Gastroesophageal sphincter (tissue), 4 donors: ENCODE data around the gene TSPAN11. TPM values are rescaled to one million over a fixed set of nuclear protein-coding genes. Genes with fewer than 3 reads are reported as not detected.
"Not testable (repeated sequence)": the region's sequence is repeated elsewhere in the genome, so short reads cannot be mapped to it uniquely, and the experiment has no call there.

ENCODE experiments used
- ATAC-seq: fragments of 150-250 bp; one replicate; pipeline ENCODE4 v1.9.1; 2016; ENCODE audit warnings: mild to moderate bottlenecking, moderate library complexity
- H3K27ac ChIP-seq, 4 donors: fragments of 200-600 bp; sonication (generic) in 3 of 4; 1 replicate in 3 of 4; 2 replicates in 1 of 4; pipeline ENCODE4 v1.5.1; 2016 to 2019
- H3K27me3 ChIP-seq: fragments of 200-600 bp; sonication (generic); one replicate; pipeline ENCODE4 v1.5.1; 2019
- H3K36me3 ChIP-seq, 2 donors: fragments of 200-600 bp; sonication (generic); one replicate each; pipeline ENCODE4 v1.5.1; 2019; ENCODE audit warnings: control low read depth in 1 of 2
- H3K4me1 ChIP-seq, 3 donors: fragments of 200-600 bp; sonication (generic); 1 replicate in 2 of 3; 2 replicates in 1 of 3; pipeline ENCODE4 v1.5.1; 2016 to 2019; ENCODE audit warnings: control low read depth in 2 of 3
- H3K4me3 ChIP-seq, 2 donors: fragments of 200-600 bp; sonication (generic); one replicate each; pipeline ENCODE4 v1.5.1; 2019; ENCODE audit warnings: mild to moderate bottlenecking in 1 of 2, moderate library complexity in 1 of 2
- H3K9me3 ChIP-seq, 3 donors: fragments of 200-600 bp; sonication (generic); one replicate each; pipeline ENCODE4 v1.5.1; 2017 to 2019; ENCODE audit warnings: control low read depth in 2 of 3
- EP300 ChIP-seq: sonication (generic); formaldehyde crosslinking; IDR thresholded peaks from one replicate; pipeline ENCODE4 v1.6.1; 2017; ENCODE audit warnings: antibody characterized with exemption, mild to moderate bottlenecking
- POLR2A ChIP-seq, 2 donors: fragments of 450-650 bp; IDR thresholded peaks; one replicate each; pipeline ENCODE4 v1.6.1; 2017; ENCODE audit warnings: antibody characterized with exemption in 2 of 2, mild to moderate bottlenecking in 2 of 2, moderate library complexity in 1 of 2
- POLR2AphosphoS5 ChIP-seq: sonication (generic); formaldehyde crosslinking; IDR thresholded peaks from one replicate; pipeline ENCODE4 v1.6.1; 2017; ENCODE audit warnings: antibody characterized with exemption
- WGBS, 2 donors: methylation state at CpG; one replicate each; pipeline ENCODE4 v1.1.5; 2018; ENCODE audit warnings: low coverage in 1 of 2; 5-methylcytosine and 5-hydroxymethylcytosine counted together
- total RNA-seq, 4 donors: library from RNA; depleted of rRNA; stranded (reverse); fragments of >200 nt; gene quantifications; one replicate each; pipeline ENCODE4 v1.1.0, GENCODE V29; 2016
- TF ChIP-seq, protein P1 (sequence below), 4 experiments: fragments of 200-600 bp in 2 of 4; fragments of 450-650 bp in 2 of 4; sonication (generic) in 1 of 4; IDR thresholded peaks; one replicate each; pipeline ENCODE4 v1.5.1; 2017 to 2019; ENCODE audit warnings: antibody characterized with exemption in 4 of 4, mild to moderate bottlenecking in 2 of 4, moderate library complexity in 2 of 4

Gene TSPAN11
- total RNA-seq, 4 donors from 2014 or later, result 4.8 to 15.9 (median 6.5) TPM

DNA sequence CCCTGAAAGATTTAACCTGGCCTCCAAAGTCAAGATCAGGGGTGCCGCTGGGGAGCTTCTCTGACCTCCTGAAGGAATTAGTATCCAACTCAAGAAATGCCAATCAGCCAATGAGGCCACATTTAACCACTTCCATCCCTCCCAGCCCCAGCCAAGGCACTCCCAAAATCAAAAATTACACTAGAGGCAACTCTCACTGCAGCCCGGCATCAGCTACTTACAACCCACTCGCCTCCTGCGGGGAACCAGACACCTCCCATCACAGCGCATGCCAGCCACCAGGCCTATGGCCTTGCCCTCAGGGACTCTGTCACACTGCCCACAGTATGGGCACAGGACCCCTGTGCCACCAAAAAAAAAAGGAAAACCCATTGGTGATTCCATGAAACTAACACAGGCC is 84.8 kb downstream of the TSPAN11 start:
- H3K4me1 ChIP-seq, result no peaks in the 10 kb centered on the region
- H3K36me3 ChIP-seq, result no peaks in the 10 kb centered on the region
- TF ChIP-seq POLR2AphosphoS5, result no peak
- TF ChIP-seq, protein P1, sequence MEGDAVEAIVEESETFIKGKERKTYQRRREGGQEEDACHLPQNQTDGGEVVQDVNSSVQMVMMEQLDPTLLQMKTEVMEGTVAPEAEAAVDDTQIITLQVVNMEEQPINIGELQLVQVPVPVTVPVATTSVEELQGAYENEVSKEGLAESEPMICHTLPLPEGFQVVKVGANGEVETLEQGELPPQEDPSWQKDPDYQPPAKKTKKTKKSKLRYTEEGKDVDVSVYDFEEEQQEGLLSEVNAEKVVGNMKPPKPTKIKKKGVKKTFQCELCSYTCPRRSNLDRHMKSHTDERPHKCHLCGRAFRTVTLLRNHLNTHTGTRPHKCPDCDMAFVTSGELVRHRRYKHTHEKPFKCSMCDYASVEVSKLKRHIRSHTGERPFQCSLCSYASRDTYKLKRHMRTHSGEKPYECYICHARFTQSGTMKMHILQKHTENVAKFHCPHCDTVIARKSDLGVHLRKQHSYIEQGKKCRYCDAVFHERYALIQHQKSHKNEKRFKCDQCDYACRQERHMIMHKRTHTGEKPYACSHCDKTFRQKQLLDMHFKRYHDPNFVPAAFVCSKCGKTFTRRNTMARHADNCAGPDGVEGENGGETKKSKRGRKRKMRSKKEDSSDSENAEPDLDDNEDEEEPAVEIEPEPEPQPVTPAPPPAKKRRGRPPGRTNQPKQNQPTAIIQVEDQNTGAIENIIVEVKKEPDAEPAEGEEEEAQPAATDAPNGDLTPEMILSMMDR (IDR thresholded peaks at IDR 0.05), result no peak
- no peak overlapping the region for H3K4me3 ChIP-seq
- WGBS, 2 donors, result 50% methylated on average over 2 of the region's 5 CpGs; no CpG with 5 or more reads in 1 of the 2 donors
- no peaks in the 10 kb centered on the region for H3K9me3 ChIP-seq
- H3K27me3 ChIP-seq, result no peaks in the 10 kb centered on the region
- H3K27ac ChIP-seq, result no peak overlapping the region
- no peak for ATAC-seq

- WGBS, 2 donors, result 75 to 82% methylated on average over 4 to 5 of the region's 11 CpGs
- Histone ChIP-seq H3K4me3 (no peak overlapping the region), H3K9me3 (no peaks in the 10 kb centered on the region), H3K36me3 (no peaks in the 10 kb centered on the region), H3K4me1 (no peaks in the 10 kb centered on the region), H3K27me3 (no peaks in the 10 kb centered on the region), H3K27ac (no peak overlapping the region)
- no peak for TF ChIP-seq EP300
- TF ChIP-seq POLR2A (IDR thresholded peaks at IDR 0.05), result no peak
- TF ChIP-seq POLR2AphosphoS5, result no peak
- TF ChIP-seq, protein P1 (IDR thresholded peaks at IDR 0.05), result no peak
- peak; percentile 17 for ATAC-seq
Observed at GRCh38 chr12:31011746-31012566, 85.4 kb downstream of the TSPAN11 start.

GRCh38 chr12:31012567-31012891 is 86.0 kb downstream of the TSPAN11 start:
- H3K4me3 ChIP-seq, ATAC-seq, H3K9me3 ChIP-seq, H3K36me3 ChIP-seq, H3K4me1 ChIP-seq, H3K27ac ChIP-seq, H3K27me3 ChIP-seq: not testable (repeated sequence)
- WGBS, 2 donors, result 88 to 91% methylated on average over 6 to 7 of the region's 7 CpGs

GRCh38 chr12:31015215-31015614 is 88.7 kb downstream of the TSPAN11 start:
- no peak for ATAC-seq
- Histone ChIP-seq H3K9me3 (no peaks in the 10 kb centered on the region), H3K27ac (no peak overlapping the region), H3K4me1 (no peaks in the 10 kb centered on the region), H3K36me3 (no peaks in the 10 kb centered on the region), H3K4me3 (no peak overlapping the region), H3K27me3 (no peaks in the 10 kb centered on the region)
- TF ChIP-seq EP300, result no peak
- TF ChIP-seq, protein P1 (IDR thresholded peaks at IDR 0.05), result no peak
- TF ChIP-seq POLR2AphosphoS5, result no peak
- no peak for TF ChIP-seq POLR2A (IDR thresholded peaks at IDR 0.05)
- WGBS, 2 donors, result 92 to 100% methylated on average over 1 to 8 of the region's 13 CpGs

DNA sequence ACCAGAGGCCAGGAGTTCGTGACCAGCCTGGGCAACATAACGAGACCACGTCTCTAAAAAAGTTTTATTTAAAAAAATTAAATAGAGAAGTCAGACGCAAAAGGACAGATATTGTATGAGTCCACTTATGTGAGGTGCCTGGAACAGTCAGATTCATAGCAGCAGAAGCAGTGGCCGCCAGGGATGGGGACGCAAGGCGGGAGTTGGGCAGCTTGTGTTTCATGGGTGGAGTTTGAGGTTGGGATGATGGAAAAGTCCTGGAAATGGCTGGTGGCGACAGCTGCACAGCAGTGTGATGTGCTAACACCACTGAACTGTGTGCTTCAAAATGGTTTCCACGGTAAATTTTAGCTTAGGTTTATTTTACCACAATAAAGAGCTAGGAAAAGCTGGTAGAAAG is 89.5 kb downstream of the TSPAN11 start:
- no peak for ATAC-seq

More for the DNA sequence above, 89.5 kb downstream of the TSPAN11 start:
- Histone ChIP-seq H3K9me3 (no peaks in the 10 kb centered on the region), H3K27ac (no peak overlapping the region), H3K27me3 (no peaks in the 10 kb centered on the region), H3K4me3 (no peak overlapping the region), H3K36me3 (no peaks in the 10 kb centered on the region), H3K4me1 (no peaks in the 10 kb centered on the region)
- WGBS, 2 donors, result 82 to 95% methylated on average over 4 to 9 of the region's 9 CpGs
- TF ChIP-seq POLR2A (IDR thresholded peaks at IDR 0.05) (no peak), EP300 (no peak), POLR2AphosphoS5 (no peak)
- TF ChIP-seq, protein P1 (IDR thresholded peaks at IDR 0.05), result no peak
